Thyroid gland (tissue), 4 donors: Measurements from ENCODE around the gene CERK. TPM values are rescaled to one million over a fixed set of nuclear protein-coding genes. Genes with fewer than 3 reads are reported as not detected.
A peak's percentile ranks its signal among the peaks of the same experiment; 100 is the strongest.

ENCODE experiments used
- DNase-seq, 2 donors: peaks; one replicate each; pipeline ENCODE4 v3.0.0-alpha.2; 2019
- H3K27ac ChIP-seq, 3 donors: fragments of 200-600 bp; sonication (generic); 1 replicate in 2 of 3; 2 replicates in 1 of 3; pipeline ENCODE4 v1.5.1; 2016 to 2019; ENCODE audit warnings: mild to moderate bottlenecking in 1 of 3, moderate library complexity in 1 of 3
- H3K27me3 ChIP-seq: fragments of 200-600 bp; sonication (generic); one replicate; pipeline ENCODE4 v1.5.1; 2019
- H3K36me3 ChIP-seq, 2 donors: fragments of 200-600 bp; sonication (generic); one replicate each; pipeline ENCODE4 v1.5.1; 2016 to 2019
- H3K4me1 ChIP-seq, 2 donors: fragments of 200-600 bp; sonication (generic); one replicate each; pipeline ENCODE4 v1.5.1; 2017 to 2019
- H3K4me3 ChIP-seq, 3 donors: fragments of 200-600 bp; sonication (generic); replicated peaks in 1 of 3; 1 replicate in 2 of 3; 2 replicates in 1 of 3; pipeline ENCODE4 v1.5.1; 2016; ENCODE audit warnings: mild to moderate bottlenecking in 1 of 3
- H3K9me3 ChIP-seq: fragments of 200-600 bp; sonication (generic); one replicate; pipeline ENCODE4 v1.5.1; 2017
- POLR2A ChIP-seq, 2 donors: fragments of 450-650 bp; IDR thresholded peaks; one replicate each; pipeline ENCODE4 v1.6.1; 2017; ENCODE audit warnings: antibody characterized with exemption in 2 of 2, mild to moderate bottlenecking in 2 of 2, moderate library complexity in 1 of 2
- WGBS, 2 donors: methylation state at CpG; one replicate each; pipeline ENCODE4 v1.1.5; 2017; 5-methylcytosine and 5-hydroxymethylcytosine counted together
- intact Hi-C: fragments of 100-400 bp; cut with DNase I; formaldehyde crosslinking; loops from one replicate; pipeline ENCODE4 v1.15.1; 2023
- total RNA-seq, 4 donors: library from RNA; depleted of rRNA; stranded (reverse); fragments of >200 nt; gene quantifications; one replicate each; pipeline ENCODE4 v1.2.3, GENCODE V29; 2016
- TF ChIP-seq, protein P1 (sequence below), 6 experiments: fragments of 200-600 bp in 3 of 6; fragments of 450-650 bp in 3 of 6; sonication (generic) in 3 of 6; IDR thresholded peaks; one replicate each; pipeline ENCODE4 v1.5.1; 2016 to 2019; ENCODE audit warnings: antibody characterized with exemption in 6 of 6, mild to moderate bottlenecking in 2 of 6, inconsistent platforms in 1 of 6, moderate library complexity in 1 of 6

CERK gene
- total RNA-seq, 4 donors from 2014 or later: 74.6 to 84.7 (median 81.5) TPM

GRCh38 chr22:46754110-46754799 lies 16.2 kb upstream of the CERK start:
- H3K9me3 ChIP-seq: no peaks in the 10 kb centered on the region
- peak; percentile 67 to 79 for DNase-seq
- H3K27ac ChIP-seq: peak overlapping the region; percentile 70 to 88 (median 71)
- no peaks in the 10 kb centered on the region for H3K27me3 ChIP-seq
- intact Hi-C loops: no loop called here
- TF ChIP-seq, protein P1, sequence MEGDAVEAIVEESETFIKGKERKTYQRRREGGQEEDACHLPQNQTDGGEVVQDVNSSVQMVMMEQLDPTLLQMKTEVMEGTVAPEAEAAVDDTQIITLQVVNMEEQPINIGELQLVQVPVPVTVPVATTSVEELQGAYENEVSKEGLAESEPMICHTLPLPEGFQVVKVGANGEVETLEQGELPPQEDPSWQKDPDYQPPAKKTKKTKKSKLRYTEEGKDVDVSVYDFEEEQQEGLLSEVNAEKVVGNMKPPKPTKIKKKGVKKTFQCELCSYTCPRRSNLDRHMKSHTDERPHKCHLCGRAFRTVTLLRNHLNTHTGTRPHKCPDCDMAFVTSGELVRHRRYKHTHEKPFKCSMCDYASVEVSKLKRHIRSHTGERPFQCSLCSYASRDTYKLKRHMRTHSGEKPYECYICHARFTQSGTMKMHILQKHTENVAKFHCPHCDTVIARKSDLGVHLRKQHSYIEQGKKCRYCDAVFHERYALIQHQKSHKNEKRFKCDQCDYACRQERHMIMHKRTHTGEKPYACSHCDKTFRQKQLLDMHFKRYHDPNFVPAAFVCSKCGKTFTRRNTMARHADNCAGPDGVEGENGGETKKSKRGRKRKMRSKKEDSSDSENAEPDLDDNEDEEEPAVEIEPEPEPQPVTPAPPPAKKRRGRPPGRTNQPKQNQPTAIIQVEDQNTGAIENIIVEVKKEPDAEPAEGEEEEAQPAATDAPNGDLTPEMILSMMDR (IDR thresholded peaks at IDR 0.05): no peak
- no peak for TF ChIP-seq POLR2A (IDR thresholded peaks at IDR 0.05)
- H3K4me3 ChIP-seq: no peak overlapping the region
- H3K36me3 ChIP-seq: no peaks in the 10 kb centered on the region
- H3K4me1 ChIP-seq: peaks cover 18 to 67% of the 10 kb centered on the region in 2 donors
- WGBS, 2 donors: 48 to 61% methylated on average over 13 to 14 of the region's 14 CpGs

DNA sequence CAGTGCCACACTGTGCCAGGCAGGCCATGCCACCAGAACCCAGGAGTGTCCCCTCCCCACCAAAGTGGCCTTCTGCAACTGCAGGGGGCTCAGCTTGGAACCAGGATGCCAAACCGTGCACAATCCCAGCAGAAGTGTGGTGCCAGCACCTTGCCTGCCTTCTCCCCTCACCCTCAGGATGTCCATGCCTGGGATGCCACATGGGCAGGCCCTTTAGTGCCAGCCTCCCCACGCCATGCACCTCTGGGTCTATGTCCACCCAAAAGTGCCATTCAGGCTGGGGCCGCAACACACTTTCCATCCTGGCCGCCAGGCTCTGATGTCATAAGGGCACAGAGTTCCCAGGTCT lies 15.7 kb upstream of the CERK start:
- intact Hi-C loops: no loop called here
- peaks cover 13 to 64% of the 10 kb centered on the region in 2 donors for H3K4me1 ChIP-seq
- 86 to 100% methylated on average over 1 to 4 of the region's 4 CpGs for WGBS, 2 donors
- TF ChIP-seq, protein P1 (IDR thresholded peaks at IDR 0.05): no peak
- TF ChIP-seq POLR2A (IDR thresholded peaks at IDR 0.05): no peak
- peak overlapping the region; percentile 70 to 88 (median 71) for H3K27ac ChIP-seq
- H3K4me3 ChIP-seq: no peak overlapping the region
- no peak for DNase-seq
- no peaks in the 10 kb centered on the region for H3K9me3 ChIP-seq
- H3K27me3 ChIP-seq: no peaks in the 10 kb centered on the region
- H3K36me3 ChIP-seq: no peaks in the 10 kb centered on the region

- peaks cover 10 to 60% of the 10 kb centered on the region in 2 donors for H3K4me1 ChIP-seq
- DNase-seq: no peak
- no peaks in the 10 kb centered on the region for H3K9me3 ChIP-seq
- H3K27me3 ChIP-seq: no peaks in the 10 kb centered on the region
- no peaks in the 10 kb centered on the region for H3K36me3 ChIP-seq
- WGBS, 2 donors: 74 to 84% methylated on average over 5 to 6 of the region's 8 CpGs
- intact Hi-C loops: no loop called here
- no peak for TF ChIP-seq POLR2A (IDR thresholded peaks at IDR 0.05)
- TF ChIP-seq, protein P1 (IDR thresholded peaks at IDR 0.05): no peak
- no peak overlapping the region for H3K4me3 ChIP-seq
- H3K27ac ChIP-seq: peak overlapping the region; percentile 70 to 88 (median 71)
Observed at GRCh38 chr22:46753360-46753759, 15.3 kb upstream of the CERK start.

GRCh38 chr22:46752988-46753310 lies 14.9 kb upstream of the CERK start:
- DNase-seq: no peak
- intact Hi-C loops: no loop called here
- Histone ChIP-seq H3K9me3 (no peaks in the 10 kb centered on the region), H3K36me3 (no peaks in the 10 kb centered on the region), H3K4me3 (no peak overlapping the region), H3K27ac (peak overlapping the region in 1 of 3 donors; percentile 18), H3K4me1 (peaks cover 9 to 56% of the 10 kb centered on the region in 2 donors), H3K27me3 (no peaks in the 10 kb centered on the region)
- TF ChIP-seq, protein P1 (IDR thresholded peaks at IDR 0.05): no peak
- no peak for TF ChIP-seq POLR2A (IDR thresholded peaks at IDR 0.05)
- 100% methylated on average over 4 of the region's 6 CpGs; no CpG with 5 or more reads in 1 of the 2 donors for WGBS, 2 donors

- intact Hi-C loops: no loop called here
- DNase-seq: no peak
- TF ChIP-seq, protein P1 (IDR thresholded peaks at IDR 0.05): no peak
- TF ChIP-seq POLR2A (IDR thresholded peaks at IDR 0.05): no peak
- H3K4me1 ChIP-seq: peaks cover 9 to 56% of the 10 kb centered on the region in 2 donors
- no peak overlapping the region for H3K4me3 ChIP-seq
- no peaks in the 10 kb centered on the region for H3K36me3 ChIP-seq
- 89 to 90% methylated on average over 7 to 11 of the region's 11 CpGs for WGBS, 2 donors
- peak overlapping the region in 1 of 3 donors; percentile 18 for H3K27ac ChIP-seq
- no peaks in the 10 kb centered on the region for H3K27me3 ChIP-seq
- no peaks in the 10 kb centered on the region for H3K9me3 ChIP-seq
Observed at GRCh38 chr22:46752286-46752987, 14.4 kb upstream of the CERK start.
